ENCODE data around the gene LRRC8E.

- no peak for TF ChIP-seq JUND (IDR thresholded peaks at IDR 0.05; ENCODE audit: low read depth, low read length)
- no peak for TF ChIP-seq HDAC2 (IDR thresholded peaks at IDR 0.05)
- TF ChIP-seq SIX5 (IDR thresholded peaks at IDR 0.05; ENCODE audit: low read depth, low read length, severe bottlenecking), result no peak
- TF ChIP-seq CTCF (IDR thresholded peaks at IDR 0.05 in 2 of 3, conservative IDR thresholded peaks at IDR 0.05 in 1 of 3; ENCODE audit: control insufficient read depth in 2 of 3, extremely low read depth in 1 of 3, insufficient read depth in 1 of 3, low read depth in 3 of 3, low read length in 3 of 3), result no peak
- no peak for TF ChIP-seq EP300 (IDR thresholded peaks at IDR 0.05; ENCODE audit: borderline replicate concordance in 1 of 2, control insufficient read depth in 1 of 2, low read depth in 2 of 2, low read length in 2 of 2)
- no peak for TF ChIP-seq RAD21 (IDR thresholded peaks at IDR 0.05; ENCODE audit: insufficient read depth, low read depth, low read length)
- no peak for TF ChIP-seq EZH2 (IDR thresholded peaks at IDR 0.05; ENCODE audit: borderline replicate concordance, control insufficient read depth, low read depth, low read length)
- no peak for TF ChIP-seq POLR2AphosphoS5 (IDR thresholded peaks at IDR 0.05; ENCODE audit: low read length)
- no peak for TF ChIP-seq POLR2A (IDR thresholded peaks at IDR 0.05; ENCODE audit: low read depth, low read length)
- no peak for TF ChIP-seq TCF12 (IDR thresholded peaks at IDR 0.05; ENCODE audit: low read depth, low read length)
- TF ChIP-seq GABPA (IDR thresholded peaks at IDR 0.05; ENCODE audit: low read depth), result no peak
Measured at GRCh38 chr19:7841751-7842660, 46.3 kb upstream of the LRRC8E start.
